GM18519 (cell line): ENCODE measurements around the gene TM7SF2.

Experiments
- ATAC-seq: cut with Tn5 transposase; IDR thresholded peaks from one replicate; pipeline ENCODE4 v1.9.1; 2021; ENCODE audit warnings: mild to moderate bottlenecking, moderate library complexity; ENCODE audit not compliant: unreplicated experiment, low FRiP score

Gene TM7SF2

DNA sequence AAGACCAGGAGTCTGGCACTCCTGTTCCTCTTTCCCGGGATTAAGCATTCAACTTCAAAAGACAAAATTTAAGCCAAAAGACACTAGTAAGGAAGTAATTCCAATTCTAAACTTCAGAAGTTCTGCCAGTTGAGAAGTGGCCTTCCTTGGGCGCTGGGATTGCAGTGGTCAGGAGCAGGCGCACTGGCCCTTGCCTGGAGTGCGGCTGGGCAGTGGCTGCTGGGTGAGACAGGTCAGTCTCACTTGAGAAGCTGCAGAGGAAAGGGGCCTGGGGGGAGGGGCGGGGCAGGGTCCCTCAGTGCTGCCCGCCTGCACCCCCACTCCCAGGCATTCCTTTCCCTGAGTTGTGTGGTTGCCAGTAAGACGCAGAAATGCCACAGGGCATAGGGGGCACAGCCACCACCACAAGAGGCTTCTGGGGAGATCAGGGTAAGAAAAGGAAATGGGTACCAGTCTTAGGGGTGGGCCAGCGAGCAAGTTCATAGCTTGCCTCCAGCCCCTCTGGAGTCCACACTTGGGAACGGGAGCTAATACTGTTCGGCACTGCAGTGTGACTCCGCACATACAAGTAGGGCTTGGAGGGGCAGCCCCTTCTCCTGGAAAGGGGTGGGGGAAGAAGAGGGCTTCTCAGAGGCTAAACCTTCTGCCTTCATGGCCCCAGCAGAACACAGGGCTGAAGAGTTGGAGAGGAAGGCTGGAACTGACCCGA lies 16.0 kb downstream of the TM7SF2 start:
- ATAC-seq = no peak

DNA sequence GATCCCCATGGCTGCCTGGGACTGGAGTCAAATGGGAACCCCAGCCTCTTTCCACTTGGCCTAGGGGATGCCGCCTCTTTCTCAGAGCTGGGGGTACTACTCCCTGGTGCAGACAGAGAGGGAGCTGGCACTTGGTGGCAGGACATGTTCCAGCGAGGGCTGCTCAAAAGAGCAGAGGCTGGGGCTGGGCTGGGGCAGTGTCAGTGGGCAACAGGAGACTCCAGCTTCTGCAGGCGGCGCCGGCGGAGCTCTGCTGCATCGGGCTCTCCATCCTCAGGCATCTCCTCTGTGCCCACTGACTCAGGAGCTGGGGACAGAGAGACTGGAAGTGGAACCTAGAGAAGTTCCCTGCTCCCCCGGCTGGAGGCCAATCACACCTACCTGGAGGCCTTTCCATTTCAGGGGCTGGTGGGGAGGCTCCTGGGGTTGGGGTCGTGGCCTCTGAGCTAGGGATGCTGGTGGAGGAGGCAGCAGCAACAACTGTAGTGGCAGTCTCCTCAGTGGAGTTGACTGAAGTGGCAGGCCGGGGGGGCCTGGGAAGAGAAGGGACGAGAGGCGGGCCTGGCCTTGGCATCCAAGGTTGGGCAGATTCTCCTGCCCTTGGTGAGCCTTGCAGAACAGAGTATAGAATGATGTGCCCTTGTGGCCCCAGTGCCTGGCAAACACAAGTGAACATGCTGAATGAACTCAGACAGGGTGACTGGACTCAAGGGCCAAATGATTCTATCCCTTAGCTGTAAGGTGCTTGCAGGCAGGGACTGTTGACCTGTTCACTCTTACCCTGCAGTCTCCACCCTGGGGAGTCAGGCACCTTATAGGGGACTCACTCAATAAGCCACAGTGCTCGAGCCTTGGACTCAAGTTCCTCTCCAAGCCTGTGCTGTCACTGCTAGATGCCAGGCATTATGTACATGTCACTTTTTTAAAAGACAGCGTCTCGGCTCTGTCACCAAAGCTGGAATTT lies 16.8 kb downstream of the TM7SF2 start:
- ATAC-seq = no peak

DNA sequence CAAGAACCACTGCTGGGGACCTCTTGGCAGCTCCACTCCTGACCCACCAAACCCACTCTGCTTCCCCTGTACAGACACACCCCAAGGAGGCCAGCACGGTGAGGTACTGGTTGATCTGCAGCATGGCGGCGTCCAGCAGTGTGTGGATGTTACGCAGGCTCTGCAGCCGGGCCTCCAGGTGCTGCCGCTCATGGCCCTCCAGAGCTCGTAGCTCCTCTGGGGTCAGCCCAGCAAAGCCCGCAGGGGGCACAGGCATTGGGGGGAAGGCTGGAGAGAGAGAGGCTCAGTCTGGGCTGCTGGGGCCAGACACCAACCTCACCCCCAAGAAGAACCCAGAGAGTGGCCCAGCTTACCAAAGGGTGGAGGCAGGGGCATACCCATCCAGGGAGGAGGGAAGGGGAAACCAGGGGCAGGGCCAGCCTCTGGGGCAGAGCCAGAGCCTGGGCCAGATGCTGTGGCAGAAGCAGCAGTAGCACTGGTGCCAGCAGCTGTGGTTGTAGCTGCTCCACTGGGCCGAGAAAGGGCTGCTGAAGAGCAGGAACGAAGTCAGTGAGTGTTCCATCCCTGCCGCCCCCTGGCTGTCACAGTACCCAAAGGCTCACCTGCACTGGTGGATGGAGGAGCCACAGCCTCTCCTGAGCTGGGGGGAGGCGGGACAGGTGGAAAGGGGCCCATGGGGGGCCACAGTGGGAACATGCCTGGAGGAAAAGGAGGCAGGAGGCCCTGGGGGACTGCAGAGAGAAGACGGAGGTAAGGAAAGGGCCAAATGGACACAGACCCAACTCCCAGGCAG lies 18.2 kb downstream of the TM7SF2 start:
- ATAC-seq = no peak

DNA sequence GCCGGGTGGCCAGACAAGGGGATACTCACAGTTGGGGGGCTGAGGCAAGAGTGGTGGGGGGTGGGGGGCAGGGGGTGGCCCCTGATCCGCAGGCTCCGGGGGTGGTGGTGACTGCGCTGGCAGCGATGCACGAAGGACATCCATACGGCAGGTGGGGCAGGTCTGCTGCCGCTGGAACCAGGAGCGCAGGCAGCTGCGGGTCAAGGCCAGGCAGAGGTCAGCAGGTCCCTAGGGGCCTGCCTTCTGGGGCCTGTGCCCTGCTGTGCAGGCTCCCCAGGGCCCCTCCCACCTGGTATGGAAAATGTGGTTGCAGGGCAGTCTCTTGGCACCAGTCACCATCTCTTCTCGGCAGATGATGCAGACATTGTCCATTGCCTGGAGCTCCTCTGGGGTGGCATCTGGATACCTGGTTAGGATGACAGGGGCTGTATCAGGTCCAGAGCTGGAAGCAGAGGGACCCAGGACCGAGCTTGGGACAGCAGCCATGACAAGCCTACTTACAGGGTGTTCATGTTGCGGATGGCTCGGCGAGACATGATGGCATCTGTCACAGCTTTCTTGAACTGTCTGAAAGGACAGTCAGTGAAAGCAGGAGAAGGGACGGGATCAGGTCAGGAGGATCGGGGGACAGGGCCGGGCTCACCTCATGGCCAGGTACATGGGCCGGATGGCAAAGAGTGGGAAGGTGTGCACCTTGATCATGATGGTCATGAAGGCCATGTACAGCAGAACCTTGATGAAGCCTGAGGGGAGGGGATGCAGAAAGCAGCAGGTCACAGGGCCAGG lies 19.2 kb downstream of the TM7SF2 start:
- no peak for ATAC-seq

DNA sequence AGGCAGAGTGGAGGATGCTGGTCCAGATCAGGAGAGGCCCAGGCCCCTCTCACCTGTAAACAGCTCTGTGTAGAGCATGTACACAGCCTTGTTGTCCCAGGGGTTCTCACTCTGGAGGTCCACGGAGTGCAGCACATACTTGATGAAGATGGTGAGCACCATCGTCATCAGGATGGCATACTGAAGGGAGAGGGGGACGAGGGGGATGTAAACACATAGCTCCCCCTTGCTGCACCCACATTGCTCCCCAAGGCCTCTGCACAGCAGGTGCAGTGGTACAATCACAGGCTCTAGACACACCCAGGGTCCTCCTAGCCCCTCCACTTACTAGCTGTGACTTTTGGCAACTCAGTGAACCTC lies 19.7 kb downstream of the TM7SF2 start:
- no peak for ATAC-seq

DNA sequence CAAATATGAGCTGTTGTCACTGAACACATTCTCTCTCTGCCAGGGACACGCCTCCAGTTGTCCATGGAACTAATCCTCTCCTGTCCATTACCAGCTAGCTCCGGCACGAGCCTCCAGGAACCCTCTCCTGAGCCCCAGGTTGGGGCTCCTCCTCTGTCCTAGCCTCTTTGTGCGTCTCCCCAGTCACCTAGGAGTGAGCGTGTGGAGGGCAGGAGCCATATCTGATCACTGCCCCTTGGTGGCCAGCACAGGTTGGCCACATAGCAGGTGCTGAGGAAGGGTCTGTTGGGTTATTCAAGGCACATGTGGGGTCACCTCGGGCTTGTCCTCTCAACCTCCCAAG lies 20.2 kb downstream of the TM7SF2 start:
- no peak for ATAC-seq

DNA sequence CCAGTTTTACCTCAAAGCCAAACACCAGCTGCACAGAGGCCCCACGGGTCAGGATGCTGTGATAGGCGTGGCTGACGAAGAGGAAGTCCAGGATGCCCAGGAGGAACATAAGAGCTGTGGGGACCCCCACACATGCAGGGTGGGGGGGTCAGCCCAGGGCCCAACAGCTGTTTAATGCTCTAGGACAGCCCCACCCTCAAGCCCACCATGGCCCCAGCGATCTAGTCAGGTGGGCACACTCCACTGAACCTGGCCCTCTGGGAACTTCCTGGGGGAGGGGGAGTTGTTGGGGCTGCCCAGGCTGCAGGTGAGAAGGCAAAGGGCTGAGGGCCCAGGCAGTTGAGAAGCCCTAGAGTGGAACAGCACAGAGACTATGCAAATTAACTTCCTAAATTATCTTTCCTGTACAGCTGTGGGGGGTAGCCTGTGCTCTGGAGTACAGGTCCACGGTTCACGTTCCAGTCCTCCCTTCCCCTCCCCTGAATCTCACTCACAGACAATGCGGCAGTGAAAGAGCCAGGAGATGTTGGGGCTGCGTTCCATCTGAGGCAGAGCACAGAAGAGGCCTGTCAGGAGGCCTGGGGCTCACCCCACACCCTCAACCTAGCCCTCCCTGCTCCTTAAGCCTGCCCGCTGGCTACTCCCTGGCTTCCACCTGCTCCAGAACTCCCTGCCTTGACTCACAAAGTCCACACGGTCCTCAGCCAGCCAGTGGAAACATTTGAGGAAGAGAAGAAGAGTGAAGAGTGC lies 20.7 kb downstream of the TM7SF2 start:
- ATAC-seq = no peak

DNA sequence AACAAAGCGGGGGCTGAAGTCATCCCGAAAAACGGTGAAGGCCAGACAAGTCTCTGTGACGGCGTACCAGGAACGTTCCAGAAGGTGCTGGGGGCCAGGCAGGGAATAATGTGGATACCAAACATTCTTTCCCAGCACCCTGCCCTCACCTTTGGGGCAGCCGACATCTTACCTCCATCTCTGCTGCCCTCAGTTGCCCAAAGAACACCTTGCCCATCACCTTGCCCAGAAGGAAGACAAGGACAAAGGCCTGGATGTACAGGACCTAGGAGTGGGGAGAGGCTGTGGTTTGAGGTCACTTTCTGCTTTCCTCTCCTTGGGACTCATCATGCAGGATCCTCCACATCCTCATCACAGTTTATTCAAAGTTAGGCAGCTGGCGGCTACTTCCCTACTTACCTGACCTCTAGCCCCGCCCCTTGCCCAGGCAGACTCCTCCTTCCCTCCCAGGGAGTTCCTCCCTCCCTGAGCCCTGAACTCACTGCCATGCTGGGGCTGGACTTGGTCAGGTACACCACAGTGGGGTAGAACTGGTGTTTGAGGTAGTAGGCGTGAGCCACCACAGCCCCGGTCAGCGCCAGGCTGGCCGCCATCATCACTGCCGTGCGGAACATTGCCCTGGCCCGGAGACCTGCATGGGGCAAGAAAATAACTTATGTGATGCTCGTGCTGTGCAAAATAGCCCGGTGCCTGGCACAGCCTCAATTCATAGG lies 21.5 kb downstream of the TM7SF2 start:
- ATAC-seq = no peak

DNA sequence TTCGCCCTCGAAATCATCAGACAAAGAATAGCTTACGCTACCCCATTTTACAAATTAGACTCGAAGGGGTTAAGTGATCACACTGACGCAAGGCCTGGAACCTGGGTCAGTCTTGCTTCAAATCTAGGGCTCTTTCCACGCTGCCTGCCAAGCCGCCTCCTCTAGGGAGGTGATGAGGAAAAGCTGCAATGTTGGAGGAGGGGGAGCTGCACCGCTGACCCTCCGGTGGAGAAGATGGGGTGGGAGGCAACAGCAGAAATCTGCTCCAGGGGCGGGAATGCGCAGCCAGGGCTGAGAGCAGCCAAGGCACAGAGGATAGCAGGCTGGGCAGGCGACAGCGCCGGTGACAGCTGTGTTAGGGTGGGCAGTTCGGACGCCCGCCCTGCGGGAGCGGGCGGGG lies 22.1 kb downstream of the TM7SF2 start:
- ATAC-seq = no peak

DNA sequence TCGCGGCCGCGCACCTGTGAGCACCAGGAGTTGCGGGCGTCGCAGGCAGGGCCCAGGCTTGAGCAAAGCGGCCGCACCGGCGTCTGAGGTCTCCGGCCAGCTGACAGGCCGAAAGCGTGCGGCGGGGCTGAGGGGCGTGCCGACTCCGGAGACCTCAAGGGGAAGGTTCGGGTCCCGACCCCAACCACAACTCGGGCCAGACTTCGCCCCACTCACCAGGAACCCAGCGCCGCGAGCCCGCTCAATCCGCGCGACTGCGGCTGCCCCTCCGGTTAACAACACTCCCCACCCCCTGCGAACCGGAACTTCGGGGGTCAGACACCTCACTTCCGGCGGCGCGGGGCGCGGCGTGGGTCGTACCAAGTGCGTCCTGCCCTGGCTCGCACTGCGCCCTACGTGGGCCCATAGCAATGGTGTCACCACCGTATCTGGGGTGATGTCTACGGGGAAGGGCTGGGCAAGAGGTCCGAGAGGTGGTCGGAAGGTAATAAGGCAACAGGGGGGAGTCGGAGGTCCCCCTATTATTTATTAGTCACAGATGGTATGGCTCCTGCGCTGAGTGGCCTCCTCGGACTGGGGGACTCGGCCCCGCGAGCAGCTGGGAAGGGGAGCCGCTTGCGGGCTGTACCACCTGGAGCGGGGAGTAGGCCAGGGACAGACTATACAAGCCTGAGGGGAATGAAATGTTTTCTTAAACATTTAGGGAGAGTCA lies 22.7 kb downstream of the TM7SF2 start, which contains the start of gene SYVN1:
Gene SYVN1, minus strand, starts transcription at position 280 of the 712 bp plus-strand sequence. CDS start 918 bp downstream, outside the sequence.
- no peak for ATAC-seq

DNA sequence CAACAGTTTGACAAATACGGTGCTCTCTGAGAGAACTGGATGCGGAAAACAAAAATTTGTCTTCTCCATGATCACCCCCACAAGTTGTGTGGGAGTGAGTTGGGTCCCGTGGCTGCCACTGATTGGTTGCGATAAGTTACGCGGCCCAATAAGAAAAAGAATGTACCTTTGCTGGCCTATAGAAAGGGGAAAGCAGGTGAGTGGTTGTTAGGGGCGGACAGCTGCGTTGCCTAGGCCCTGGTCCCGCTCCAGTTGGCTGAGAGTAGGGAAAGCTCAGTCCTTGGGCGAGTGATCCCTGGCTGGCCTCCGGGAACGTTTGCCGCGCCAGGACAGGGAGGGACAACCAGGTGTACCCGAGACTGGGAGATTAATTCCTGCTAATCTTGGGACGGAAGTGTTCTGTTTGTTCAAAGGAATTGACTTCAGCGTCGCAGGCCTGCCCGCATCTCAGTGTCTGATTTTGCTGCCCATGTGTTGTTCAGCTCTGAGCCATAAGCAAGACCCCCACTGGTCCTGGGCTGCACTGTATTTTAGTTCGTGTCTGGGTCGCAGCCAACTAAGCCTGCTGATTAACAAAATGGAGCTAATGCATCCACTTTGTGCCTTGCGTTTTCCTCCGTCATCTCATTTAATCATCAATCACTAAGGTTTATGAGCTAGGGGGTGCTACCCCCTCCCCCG lies 23.4 kb downstream of the TM7SF2 start:
- no peak for ATAC-seq

DNA sequence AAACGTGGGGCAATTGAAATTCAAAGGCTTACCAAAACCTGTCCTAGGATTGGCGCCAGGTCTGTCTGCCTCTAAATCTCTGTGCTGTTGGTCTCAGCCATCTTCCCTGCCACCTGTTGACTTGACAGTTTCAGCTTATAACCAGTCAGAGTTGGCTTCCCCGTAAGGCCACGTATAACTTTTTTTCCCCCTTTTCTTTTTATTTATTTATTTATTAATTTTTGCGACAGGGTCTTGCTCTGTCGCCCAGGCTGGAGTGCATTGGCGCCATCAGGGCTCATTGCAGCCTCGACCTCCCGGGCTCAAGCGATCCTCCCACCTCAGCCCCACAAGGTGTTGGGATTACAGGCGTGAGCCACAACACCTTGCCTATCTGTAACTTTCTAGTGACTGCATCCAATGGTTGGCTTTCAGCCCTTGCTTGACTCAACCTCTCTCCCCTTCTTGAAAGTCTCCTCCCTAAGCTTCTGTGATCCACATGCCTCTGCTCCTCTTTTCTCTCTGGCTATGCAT lies 24.0 kb downstream of the TM7SF2 start:
- ATAC-seq = no peak

DNA sequence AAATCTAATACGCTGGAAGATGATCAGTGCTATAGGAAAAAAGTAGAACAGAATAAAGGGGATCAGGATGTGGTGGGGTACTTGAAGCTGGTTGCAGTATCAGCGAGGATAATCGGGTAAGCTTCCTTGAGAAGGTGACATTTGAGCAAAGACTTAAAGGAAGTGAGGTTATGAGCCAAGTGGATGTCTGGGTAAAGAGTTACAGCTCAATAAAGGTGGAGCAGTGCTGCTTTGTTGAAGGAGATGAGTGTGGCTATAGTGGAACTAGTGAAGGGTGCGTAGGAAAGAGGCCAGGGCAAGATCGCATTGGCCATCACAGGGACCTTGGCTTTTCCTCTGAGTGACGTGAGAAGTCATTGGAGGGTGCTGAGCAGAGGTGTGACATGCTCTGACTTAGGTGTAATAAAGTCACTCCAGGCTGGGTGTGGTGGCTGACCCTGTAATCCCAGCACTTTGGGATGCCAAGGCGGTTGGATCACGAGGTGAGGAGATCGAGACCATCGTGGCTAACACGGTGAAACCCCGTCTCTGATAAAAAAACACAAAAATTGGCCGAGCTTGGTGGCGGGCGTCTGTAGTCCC lies 24.9 kb downstream of the TM7SF2 start:
- ATAC-seq = no peak

DNA sequence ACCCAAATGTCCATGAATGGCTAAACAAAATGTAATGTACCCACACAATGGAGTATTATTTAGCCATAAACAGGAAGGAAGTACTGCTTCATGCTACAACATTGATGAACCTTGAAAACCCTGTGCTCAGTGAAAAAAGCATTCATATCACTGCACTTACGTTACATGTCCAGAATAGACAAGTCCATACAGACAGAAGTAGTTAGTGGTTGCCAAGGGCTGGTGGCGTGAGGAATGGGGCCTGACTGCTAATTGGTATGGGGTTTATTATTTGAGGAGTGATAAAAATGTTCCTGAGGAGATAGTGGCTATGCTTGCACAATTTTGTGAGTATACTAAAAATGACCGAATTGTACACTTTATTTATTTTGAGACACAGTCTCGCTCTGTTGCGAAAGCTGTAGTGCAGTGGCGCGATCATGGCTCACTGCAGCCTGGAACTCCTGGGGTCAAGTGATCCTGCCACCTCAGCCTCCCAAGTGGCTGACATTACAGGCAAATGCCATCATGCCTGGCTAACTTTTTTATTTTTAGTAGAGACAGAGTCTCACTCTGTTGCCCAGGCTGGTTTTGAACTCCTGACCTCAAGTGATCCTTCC lies 30.3 kb downstream of the TM7SF2 start:
- no peak for ATAC-seq

DNA sequence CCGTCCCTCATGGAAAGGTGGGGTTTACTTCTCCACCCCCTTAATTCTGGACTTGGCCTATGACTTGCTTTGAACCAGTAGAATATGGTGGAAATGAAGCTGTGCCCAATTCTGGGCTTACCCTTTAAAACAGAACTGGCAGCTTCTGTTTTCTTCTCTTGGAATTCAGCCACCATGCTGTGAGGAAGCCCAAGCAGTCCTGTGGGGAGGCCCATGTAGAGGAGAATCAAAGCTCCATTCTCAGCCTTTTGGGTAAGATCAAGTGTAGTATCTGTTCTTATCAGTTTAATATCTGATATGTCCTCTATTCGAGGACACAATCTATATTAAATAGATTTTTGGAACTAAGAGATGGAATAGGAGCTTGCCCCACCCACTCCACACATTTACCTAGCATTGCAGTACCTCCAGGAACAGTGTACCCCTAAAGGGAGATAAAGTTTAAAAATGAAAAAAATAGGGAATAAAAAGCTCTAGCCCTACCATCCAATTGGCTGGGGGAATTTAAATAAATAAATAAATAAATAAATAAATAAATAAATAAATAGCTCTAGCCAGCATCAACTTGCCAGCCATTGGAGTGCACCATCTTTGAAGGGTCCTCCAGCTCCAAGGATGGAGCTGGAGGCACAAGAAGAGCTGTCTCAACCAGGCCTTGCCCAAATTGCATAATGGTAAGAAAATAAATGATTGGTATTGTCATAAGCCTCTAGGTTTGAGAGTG lies 35.8 kb downstream of the TM7SF2 start:
- ATAC-seq = no peak

DNA sequence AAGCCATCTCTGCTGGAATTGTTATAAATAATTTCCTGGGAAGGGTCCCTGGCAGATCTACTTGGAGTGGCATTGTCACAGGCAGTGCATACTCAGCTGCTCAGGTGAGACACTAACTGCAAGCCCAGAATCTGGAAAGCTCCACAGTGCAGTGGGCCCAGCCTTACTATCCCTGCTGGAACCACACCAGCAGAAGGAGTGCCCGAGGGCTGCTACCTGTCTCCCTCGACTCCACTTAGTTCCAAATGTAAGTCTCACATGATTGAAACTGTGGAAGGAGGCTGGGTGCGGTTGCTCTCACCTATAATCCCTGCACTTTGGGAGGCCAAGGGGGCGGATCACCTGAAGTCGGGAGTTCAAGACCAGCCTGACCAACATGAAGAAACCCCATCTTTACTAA lies 37.0 kb downstream of the TM7SF2 start:
- no peak for ATAC-seq
